Endothelial cell of umbilical vein (primary cell): ENCODE results near the gene TRIP13. TPM values are rescaled to one million over a fixed set of nuclear protein-coding genes. Genes with fewer than 3 reads are reported as not detected.

ENCODE experiments used
- BruUV-seq: library from RNA; stranded (reverse); fragments of 400-500 nt; replicated peaks from 2 replicates; lab custom pipeline; 2021; lab: Mats Ljungman, UMichigan
- CTCF ChIA-PET: fragments of 300-600, 350-600 bp; sonication (Branson Sonifier 250); formaldehyde crosslinking; loops from one replicate; lab custom pipeline; 2021; ENCODE audit warnings: antibody characterized with exemption, inconsistent platforms; lab: Charles Lee
- POLR2A ChIA-PET: fragments of 300-600, 350-600 bp; sonication (Branson Sonifier 250); formaldehyde crosslinking; loops from one replicate; lab custom pipeline; 2021; ENCODE audit warnings: antibody characterized with exemption, inconsistent platforms; lab: Charles Lee
- DNase-seq: peaks from one replicate; pipeline ENCODE4 v3.0.0-alpha.2; 2011; ENCODE audit warnings: low read depth, low spot score
- FAIRE-seq: peaks from 2 replicates; lab custom pipeline; 2011; peaks lifted over from hg19 to GRCh38; lab: Jason Lieb, UNC
- H2AFZ ChIP-seq: 2 replicates; pipeline ENCODE4 v1.6.0; 2012; ENCODE audit warnings: low read depth, low read length, control low read depth, inconsistent platforms
- H3K27ac ChIP-seq: 2 replicates; pipeline ENCODE4 v1.5.1; 2011; ENCODE audit warnings: low read depth, mild to moderate bottlenecking, control low read depth, low read length, moderate library complexity; ENCODE audit not compliant: insufficient read depth
- H3K27me3 ChIP-seq, 2 experiments: 2 replicates each; pipeline versions ENCODE4 v1.6.0 to v1.6.1; 2011; ENCODE audit warnings: low read length in 2 of 2, mixed read lengths in 1 of 2; ENCODE audit not compliant: control insufficient read depth in 2 of 2, insufficient read depth in 2 of 2
- H3K36me3 ChIP-seq, 2 experiments: 2 replicates in 1 of 2; 3 replicates in 1 of 2; pipeline ENCODE4 v1.5.1; 2011; ENCODE audit warnings: low read length in 2 of 2, mild to moderate bottlenecking in 1 of 2, moderate library complexity in 1 of 2; ENCODE audit not compliant: control insufficient read depth in 2 of 2, insufficient read depth in 2 of 2; ENCODE audit errors: extremely low read depth in 1 of 2
- H3K4me1 ChIP-seq: 3 replicates; pipeline ENCODE4 v1.5.1; 2011; ENCODE audit warnings: mild to moderate bottlenecking, low read length; ENCODE audit not compliant: control insufficient read depth, insufficient read depth; ENCODE audit errors: extremely low read depth
- H3K4me2 ChIP-seq: 2 replicates; pipeline ENCODE4 v1.6.1; 2011; ENCODE audit warnings: low read length, control low read depth, mixed read lengths; ENCODE audit not compliant: insufficient read depth
- H3K4me3 ChIP-seq, 3 experiments: fragments of 200-600 bp in 1 of 3; sonication (generic), shearing (Covaris generic) in 1 of 3; replicated peaks in 1 of 3; 2 replicates each; pipeline ENCODE4 v1.5.1; 2011 to 2016; ENCODE audit warnings: control low read depth in 3 of 3, low read length in 3 of 3, mild to moderate bottlenecking in 2 of 3, inconsistent platforms in 1 of 3, low read depth in 1 of 3, moderate library complexity in 1 of 3; ENCODE audit not compliant: insufficient read depth in 1 of 3
- H3K79me2 ChIP-seq: 2 replicates; pipeline ENCODE4 v1.6.0; 2012; ENCODE audit warnings: low read length, inconsistent platforms; ENCODE audit not compliant: control insufficient read depth, insufficient read depth
- H3K9ac ChIP-seq: replicated peaks from 2 replicates; pipeline ENCODE3; 2011; ENCODE audit warnings: low read length, control low read depth; ENCODE audit not compliant: insufficient read depth; ENCODE audit errors: extremely low read depth
- H3K9me1 ChIP-seq: replicated peaks from 3 replicates; pipeline ENCODE4 v1.6.0; 2011; ENCODE audit warnings: mild to moderate bottlenecking, low read length; ENCODE audit not compliant: control insufficient read depth, insufficient read depth; ENCODE audit errors: extremely low read depth
- H3K9me3 ChIP-seq: replicated peaks from 2 replicates; pipeline ENCODE4 v1.5.1; 2012; ENCODE audit warnings: low read length, inconsistent platforms; ENCODE audit not compliant: control insufficient read depth, insufficient read depth
- H4K20me1 ChIP-seq: replicated peaks from 2 replicates; pipeline ENCODE3; 2011; ENCODE audit warnings: mild to moderate bottlenecking, low read length; ENCODE audit not compliant: control insufficient read depth, insufficient read depth; ENCODE audit errors: extremely low read depth
- EZH2 ChIP-seq: IDR thresholded peaks from 2 replicates; pipeline ENCODE4 v1.6.1; 2012; ENCODE audit warnings: borderline replicate concordance, low read depth, mild to moderate bottlenecking, moderate library complexity, low read length, inconsistent platforms; ENCODE audit not compliant: severe bottlenecking
- FOS ChIP-seq: IDR thresholded peaks from 2 replicates; pipeline ENCODE4 v1.6.1; 2011; ENCODE audit warnings: mild to moderate bottlenecking, low read length, moderate library complexity, borderline replicate concordance; ENCODE audit not compliant: insufficient read depth
- GATA2 ChIP-seq: IDR thresholded peaks from 2 replicates; pipeline ENCODE4 v1.7.0; 2011; ENCODE audit warnings: low read depth, mild to moderate bottlenecking, moderate library complexity, mixed read lengths, low read length; ENCODE audit not compliant: insufficient read length, insufficient read depth
- JUN ChIP-seq: IDR thresholded peaks from 2 replicates; pipeline ENCODE4 v1.6.1; 2011; ENCODE audit warnings: borderline replicate concordance, low read depth; ENCODE audit not compliant: insufficient read length, insufficient read depth
- MYC ChIP-seq: IDR thresholded peaks from one replicate; pipeline ENCODE4 v1.6.1; 2011; ENCODE audit warnings: mild to moderate bottlenecking, low read depth, low read length
- POLR2A ChIP-seq: IDR thresholded peaks from 2 replicates; pipeline ENCODE4 v1.6.1; 2012; ENCODE audit warnings: low read depth, mild to moderate bottlenecking, control low read depth, low read length
- POLR2AphosphoS5 ChIP-seq: IDR thresholded peaks from 2 replicates; pipeline ENCODE4 v1.6.1; 2012; ENCODE audit warnings: low read depth, mild to moderate bottlenecking, control low read depth, low read length, moderate library complexity; ENCODE audit not compliant: insufficient read depth
- dilution Hi-C: fragments of 300-500 bp; cut with MboI; formaldehyde crosslinking; loops from one replicate; pipeline ENCODE4 v1.15.0; 2019; ENCODE audit warnings: low sequenced_read_pairs; ENCODE audit not compliant: extremely low pct_ligation_motif_present
- intact Hi-C: fragments of 100-400 bp; cut with micrococcal nuclease; formaldehyde crosslinking; loops from one replicate; pipeline ENCODE4 v1.10.0; 2022
- polyA plus RNA-seq, 4 experiments: library from polyadenylated mRNA; depleted of rRNA in 3 of 4; stranded (reverse) in 3 of 4; unstranded in 1 of 4; fragments of >200 nt; gene quantifications; 2 replicates each; pipeline versions ENCODE4 v1.2.1 to v1.2.3, GENCODE V29; 2011 to 2012; ENCODE audit warnings: missing spikeins in 1 of 4
- total RNA-seq: library from RNA; stranded (reverse); gene quantifications from 2 replicates; pipeline ENCODE4 v1.2.3, GENCODE V29; 2021
- TF ChIP-seq, protein P1 (sequence below): IDR thresholded peaks from 2 replicates; pipeline ENCODE4 v1.6.1; 2011; ENCODE audit not compliant: insufficient read depth, insufficient read length
- TF ChIP-seq, protein P2 (sequence below), 2 donors: IDR thresholded peaks; 1 replicate in 1 of 2; 2 replicates in 1 of 2; pipeline ENCODE4 v1.5.1; 2011; ENCODE audit warnings: low read length in 2 of 2, mild to moderate bottlenecking in 2 of 2, moderate library complexity in 2 of 2, control low read depth in 1 of 2, inconsistent platforms in 1 of 2, low read depth in 1 of 2; ENCODE audit not compliant: insufficient read depth in 1 of 2; ENCODE audit errors: extremely low read depth in 1 of 2

TRIP13 gene
- total and polyA plus RNA-seq, 2 donors (not counting 3 experiments of a cell fraction or from before 2014, with no cell fraction given) = 17.4 to 39.0 TPM

DNA sequence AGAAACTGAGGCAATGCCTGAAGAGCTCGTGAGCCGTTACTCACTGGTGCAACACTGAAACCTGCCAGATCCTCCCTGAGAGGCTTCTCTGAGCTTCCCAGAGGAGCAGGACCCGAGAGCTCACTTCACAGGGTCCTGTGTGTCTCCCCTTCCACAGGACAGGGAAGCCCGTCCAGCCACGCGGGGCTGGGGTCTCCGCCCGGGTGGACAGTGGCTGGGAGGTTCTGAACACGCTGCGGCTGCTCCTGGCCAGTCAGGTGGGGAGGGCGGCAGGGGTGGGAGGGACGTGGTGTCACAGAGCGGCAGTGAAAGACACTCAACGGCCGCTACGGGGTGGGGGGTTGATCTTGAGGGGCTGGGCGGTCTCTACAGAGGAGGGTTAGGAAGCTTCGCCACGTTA lies 41.6 kb upstream of the TRIP13 start:
- H3K9ac ChIP-seq = no peak overlapping the region
- no peaks in the 10 kb centered on the region for H3K27me3 ChIP-seq
- FAIRE-seq (no peak), DNase-seq (no peak)
- no peak overlapping the region for H2AFZ ChIP-seq
- H3K9me1 ChIP-seq = no peaks in the 10 kb centered on the region
- H3K9me3 ChIP-seq = no peaks in the 10 kb centered on the region
- no TSS peak for BruUV-seq
- no peak for TF ChIP-seq GATA2
- TF ChIP-seq FOS = no peak
- no peak for TF ChIP-seq EZH2
- no peak for TF ChIP-seq POLR2AphosphoS5
- TF ChIP-seq POLR2A = no peak
- TF ChIP-seq, protein P1, sequence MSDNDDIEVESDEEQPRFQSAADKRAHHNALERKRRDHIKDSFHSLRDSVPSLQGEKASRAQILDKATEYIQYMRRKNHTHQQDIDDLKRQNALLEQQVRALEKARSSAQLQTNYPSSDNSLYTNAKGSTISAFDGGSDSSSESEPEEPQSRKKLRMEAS = no peak
- no peak for TF ChIP-seq JUN
- TF ChIP-seq MYC = no peak
- TF ChIP-seq, protein P2, sequence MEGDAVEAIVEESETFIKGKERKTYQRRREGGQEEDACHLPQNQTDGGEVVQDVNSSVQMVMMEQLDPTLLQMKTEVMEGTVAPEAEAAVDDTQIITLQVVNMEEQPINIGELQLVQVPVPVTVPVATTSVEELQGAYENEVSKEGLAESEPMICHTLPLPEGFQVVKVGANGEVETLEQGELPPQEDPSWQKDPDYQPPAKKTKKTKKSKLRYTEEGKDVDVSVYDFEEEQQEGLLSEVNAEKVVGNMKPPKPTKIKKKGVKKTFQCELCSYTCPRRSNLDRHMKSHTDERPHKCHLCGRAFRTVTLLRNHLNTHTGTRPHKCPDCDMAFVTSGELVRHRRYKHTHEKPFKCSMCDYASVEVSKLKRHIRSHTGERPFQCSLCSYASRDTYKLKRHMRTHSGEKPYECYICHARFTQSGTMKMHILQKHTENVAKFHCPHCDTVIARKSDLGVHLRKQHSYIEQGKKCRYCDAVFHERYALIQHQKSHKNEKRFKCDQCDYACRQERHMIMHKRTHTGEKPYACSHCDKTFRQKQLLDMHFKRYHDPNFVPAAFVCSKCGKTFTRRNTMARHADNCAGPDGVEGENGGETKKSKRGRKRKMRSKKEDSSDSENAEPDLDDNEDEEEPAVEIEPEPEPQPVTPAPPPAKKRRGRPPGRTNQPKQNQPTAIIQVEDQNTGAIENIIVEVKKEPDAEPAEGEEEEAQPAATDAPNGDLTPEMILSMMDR (IDR thresholded peaks at IDR 0.05; ENCODE audit: extremely low read depth in 1 of 2, insufficient read depth in 1 of 2, low read depth in 1 of 2, low read length in 2 of 2) = no peak
- ChIA-PET CTCF (no interaction called here), POLR2A (no interaction called here)
- no peak overlapping the region for H3K4me2 ChIP-seq
- no peak overlapping the region for H3K27ac ChIP-seq
- no peaks in the 10 kb centered on the region for H4K20me1 ChIP-seq
- H3K4me3 ChIP-seq = no peak overlapping the region
- H3K4me1 ChIP-seq = no peaks in the 10 kb centered on the region
- intact Hi-C loops = no loop called here
- dilution Hi-C loops = no loop called here
- H3K79me2 ChIP-seq = no peaks in the 10 kb centered on the region
- no peaks in the 10 kb centered on the region for H3K36me3 ChIP-seq
